PC-9 (cell line): Measurements from ENCODE around the gene TACC3. TPM values are rescaled to one million over a fixed set of nuclear protein-coding genes. Genes with fewer than 3 reads are reported as not detected.

Source experiments
- BruUV-seq: library from RNA; stranded (reverse); fragments of 400-500 nt; replicated peaks from 2 replicates; lab custom pipeline; 2021; lab: Mats Ljungman, UMichigan
- CTCF ChIA-PET: fragments of 300-600 bp; sonication (Branson Sonifier 250); formaldehyde crosslinking; loops from one replicate; lab custom pipeline; 2022; ENCODE audit warnings: antibody characterized with exemption; lab: Charles Lee
- POLR2A ChIA-PET: fragments of 300-600 bp; sonication (Branson Sonifier 250); formaldehyde crosslinking; loops from one replicate; lab custom pipeline; 2022; ENCODE audit warnings: antibody characterized with exemption; ENCODE audit not compliant: unreplicated experiment; lab: Charles Lee
- DNase-seq, 2 experiments: peaks; one replicate each; pipeline versions ENCODE4 v3.0.0 to v3.0.0-alpha.2; 2015 to 2022; ENCODE audit warnings: mixed read lengths in 1 of 2
- H2AFZ ChIP-seq: fragments of 200-600 bp; sonication (generic); 2 replicates; pipeline ENCODE4 v1.8.1; 2017; ENCODE audit warnings: antibody characterized with exemption
- H3F3A ChIP-seq: fragments of 200-600 bp; sonication (generic); 2 replicates; pipeline ENCODE4 v1.8.1; 2017; ENCODE audit warnings: antibody characterized with exemption, mild to moderate bottlenecking, low read depth; ENCODE audit not compliant: insufficient read depth
- H3K27ac ChIP-seq: fragments of 200-600 bp; sonication (generic); 2 replicates; pipeline ENCODE4 v1.6.1; 2016; ENCODE audit warnings: mixed run types
- H3K27me3 ChIP-seq: fragments of 200-600 bp; sonication (generic); 2 replicates; pipeline ENCODE4 v1.6.1; 2016; ENCODE audit warnings: low read depth, mixed run types; ENCODE audit not compliant: insufficient read depth
- H3K36me3 ChIP-seq: fragments of 200-600 bp; sonication (generic); 2 replicates; pipeline ENCODE4 v1.6.1; 2016; ENCODE audit warnings: low read depth, mixed run types
- H3K4me1 ChIP-seq: fragments of 200-600 bp; sonication (generic); replicated peaks from 2 replicates; pipeline ENCODE4 v1.6.1; 2016; ENCODE audit warnings: mixed run types; ENCODE audit not compliant: insufficient read depth
- H3K4me2 ChIP-seq: fragments of 200-600 bp; sonication (generic); 2 replicates; pipeline ENCODE4 v1.6.1; 2017; ENCODE audit warnings: mixed run types
- H3K4me3 ChIP-seq: fragments of 200-600 bp; sonication (generic); 2 replicates; pipeline ENCODE4 v1.6.1; 2016; ENCODE audit warnings: mixed run types
- H3K79me2 ChIP-seq: fragments of 200-600 bp; sonication (generic); 2 replicates; pipeline ENCODE4 v1.6.1; 2017; ENCODE audit warnings: low read depth, mixed run types
- H3K9me2 ChIP-seq: fragments of 200-600 bp; sonication (generic); 2 replicates; pipeline ENCODE4 v1.8.1; 2017; ENCODE audit warnings: mild to moderate bottlenecking; ENCODE audit not compliant: insufficient read depth
- H3K9me3 ChIP-seq: fragments of 200-600 bp; sonication (generic); 2 replicates; pipeline ENCODE4 v1.8.1; 2016; ENCODE audit warnings: low read depth; ENCODE audit not compliant: insufficient read depth
- H4K20me1 ChIP-seq: fragments of 200-600 bp; sonication (generic); 2 replicates; pipeline ENCODE4 v1.8.1; 2017; ENCODE audit not compliant: insufficient read depth
- CTCF ChIP-seq: fragments of 200-600 bp; sonication (generic); conservative IDR thresholded peaks from 2 replicates; pipeline ENCODE4 v1.6.1; 2017; ENCODE audit warnings: mixed run types, antibody characterized with exemption, mild to moderate bottlenecking, moderate library complexity
- EZH2 ChIP-seq: fragments of 200-600 bp; sonication (generic); IDR thresholded peaks from 2 replicates; pipeline ENCODE4 v1.8.0; 2017; ENCODE audit warnings: antibody characterized with exemption, low read depth
- intact Hi-C: fragments of 100-400 bp; cut with micrococcal nuclease; formaldehyde crosslinking; loops from one replicate; pipeline ENCODE4 v1.10.0; 2022; ENCODE audit not compliant: unreplicated experiment
- total RNA-seq: library from RNA; stranded (reverse); gene quantifications from 2 replicates; pipeline ENCODE4 v1.2.3, GENCODE V29; 2021

TACC3 gene
- total RNA-seq, 1 experiment from 2014 or later, result 134 TPM

DNA sequence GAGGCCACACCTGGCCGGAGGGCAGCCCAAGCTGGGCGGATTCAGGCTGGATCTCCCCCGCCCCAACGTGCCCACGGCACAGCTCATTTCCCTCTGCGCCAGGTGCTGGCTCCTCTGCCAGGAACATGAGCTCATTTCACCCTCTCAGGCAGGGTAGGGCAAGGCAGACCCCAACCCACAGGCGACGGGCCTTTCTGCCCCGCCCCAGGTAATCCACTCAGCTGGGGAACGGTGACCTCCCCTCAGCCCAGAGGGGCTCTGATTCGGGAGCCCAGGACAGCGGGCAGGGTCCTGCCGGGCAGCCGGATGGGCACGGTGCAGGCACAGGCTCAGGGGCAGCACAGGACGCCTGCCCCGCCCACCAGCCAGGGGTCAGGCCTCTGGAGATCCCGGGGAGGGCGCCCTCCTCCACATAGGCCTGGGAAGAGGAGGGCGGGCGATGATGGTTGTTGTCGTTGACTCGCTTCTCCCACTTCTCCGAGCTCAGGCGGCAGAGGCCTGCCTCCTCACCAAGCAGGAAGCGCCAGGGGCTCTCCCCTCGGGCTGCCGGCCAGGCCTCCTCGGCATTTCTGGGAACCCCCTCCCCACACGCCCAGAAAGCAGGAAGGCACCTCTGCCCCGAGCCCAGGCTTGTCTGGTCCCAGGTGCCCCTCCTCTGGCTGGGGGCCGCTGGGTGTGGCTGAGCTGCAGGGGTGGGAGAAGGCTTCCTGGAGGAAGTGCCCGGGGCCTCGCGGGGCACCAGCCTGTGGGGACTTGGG, 31.1 kb downstream of the TACC3 start:
- Histone ChIP-seq H3K4me1 (no peaks in the 10 kb centered on the region), H3F3A (peaks cover under 1% of the 10 kb centered on the region; the same call in 1 of the 2 replicates), H3K9me2 (no peaks in the 10 kb centered on the region), H3K4me3 (no peak overlapping the region), H3K4me2 (no peak overlapping the region), H2AFZ (no peak overlapping the region), H3K36me3 (no peaks in the 10 kb centered on the region), H3K27ac (no peak overlapping the region), H3K27me3 (no peaks in the 10 kb centered on the region), H4K20me1 (no peaks in the 10 kb centered on the region; the same call in 1 of the 2 replicates), H3K9me3 (no peaks in the 10 kb centered on the region), H3K79me2 (no peaks in the 10 kb centered on the region)
- intact Hi-C loops, result loop anchor here (1.0 to 5.0 kb wide), 2 partner anchors 40 to 58 kb away; partner anchors contain the start of gene FGFR3
- ChIA-PET CTCF (interaction anchor here (0.5 to 0.6 kb wide), 2 partner anchors 43 to 882 kb away, joined by 3 to 4 read pairs; no protein-coding TSS in a partner anchor), POLR2A (no interaction called here)
- peak in 1 of 2 experiments; percentile 54 for DNase-seq
- TF ChIP-seq EZH2, result no peak
- no peak for TF ChIP-seq CTCF
- no TSS peak for BruUV-seq

DNA sequence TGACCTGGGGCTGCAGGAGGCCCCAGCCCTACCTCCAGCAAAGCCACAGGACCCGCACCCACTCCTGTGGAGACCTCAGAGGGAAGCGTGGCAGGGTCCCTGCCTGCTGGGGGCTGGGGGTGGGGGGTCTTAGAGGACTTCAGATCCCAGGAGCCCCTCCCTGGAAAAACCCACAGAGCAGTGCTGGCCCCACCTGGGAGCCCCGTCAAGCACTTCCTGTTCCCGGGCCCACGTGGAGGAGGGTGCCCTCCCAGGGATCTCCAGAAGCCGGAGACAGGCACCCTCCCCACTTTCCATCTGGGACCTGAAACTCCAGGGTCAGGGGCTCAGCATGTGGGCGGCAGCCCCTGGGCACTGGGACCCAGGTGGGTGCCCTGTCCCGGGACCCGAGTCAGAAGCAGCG, 32.0 kb downstream of the TACC3 start:
- no peaks in the 10 kb centered on the region for H3K27me3 ChIP-seq
- TF ChIP-seq CTCF (no peak), EZH2 (no peak)
- no peak for DNase-seq
- no peak overlapping the region for H3K27ac ChIP-seq
- peaks cover 3% of the 10 kb centered on the region; the same call in 1 of the 2 replicates for H3F3A ChIP-seq
- H3K79me2 ChIP-seq, result no peaks in the 10 kb centered on the region
- no peak overlapping the region for H3K4me3 ChIP-seq
- BruUV-seq, result no TSS peak
- ChIA-PET CTCF (no interaction called here), POLR2A (no interaction called here)
- no peak overlapping the region for H2AFZ ChIP-seq
- no peaks in the 10 kb centered on the region for H4K20me1 ChIP-seq
- no peaks in the 10 kb centered on the region for H3K9me3 ChIP-seq
- intact Hi-C loops, result loop anchor here (5.0 kb wide), 1 partner anchor 39 kb away; the partner anchor contains the start of gene FGFR3
- no peaks in the 10 kb centered on the region for H3K36me3 ChIP-seq
- no peak overlapping the region for H3K4me2 ChIP-seq
- H3K9me2 ChIP-seq, result no peaks in the 10 kb centered on the region
- no peaks in the 10 kb centered on the region for H3K4me1 ChIP-seq

DNA sequence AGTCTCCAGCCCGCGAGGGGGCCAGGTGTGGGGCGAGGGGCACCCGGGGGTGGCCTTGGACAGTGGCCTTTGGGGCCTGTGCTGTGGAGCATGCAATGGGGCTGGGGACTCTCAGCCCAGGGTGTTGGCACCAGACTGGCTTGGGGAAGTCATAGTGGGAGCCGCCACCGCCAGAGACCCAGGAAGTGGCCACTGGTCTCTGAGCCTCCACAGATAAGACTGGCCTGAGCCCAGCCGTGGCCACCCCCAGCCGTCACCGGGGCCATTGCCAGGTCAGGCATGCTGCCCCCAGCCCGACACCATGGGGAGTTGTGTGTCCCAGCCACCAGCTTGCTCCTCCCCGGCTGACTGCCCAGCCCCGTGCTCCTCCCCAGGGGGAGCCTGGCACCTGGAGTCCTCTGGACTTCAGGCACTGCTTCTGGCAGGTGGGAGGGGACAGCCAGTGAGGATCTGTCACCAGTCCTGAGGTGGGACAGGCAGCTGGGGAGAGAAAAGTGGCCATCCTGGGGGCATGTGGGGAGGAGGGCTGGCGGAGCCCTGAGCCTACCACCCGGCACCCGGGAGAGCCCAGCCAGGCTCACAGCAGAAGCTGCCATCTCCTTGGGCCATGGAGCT, 32.5 kb downstream of the TACC3 start:
- no peaks in the 10 kb centered on the region for H3K79me2 ChIP-seq
- intact Hi-C loops, result loop anchor here (5.0 kb wide), 1 partner anchor 38 kb away; the partner anchor contains the start of gene FGFR3
- no peak overlapping the region for H3K4me3 ChIP-seq
- TF ChIP-seq CTCF (no peak), EZH2 (no peak)
- no peaks in the 10 kb centered on the region for H3K27me3 ChIP-seq
- no peak for DNase-seq
- no TSS peak for BruUV-seq
- no peak overlapping the region for H3K27ac ChIP-seq
- H3F3A ChIP-seq, result peaks cover 3% of the 10 kb centered on the region; the same call in 1 of the 2 replicates
- H3K9me2 ChIP-seq, result no peaks in the 10 kb centered on the region
- no peak overlapping the region for H2AFZ ChIP-seq
- ChIA-PET POLR2A (no interaction called here), CTCF (no interaction called here)
- no peaks in the 10 kb centered on the region for H3K9me3 ChIP-seq
- no peaks in the 10 kb centered on the region for H3K36me3 ChIP-seq
- H3K4me1 ChIP-seq, result no peaks in the 10 kb centered on the region
- H4K20me1 ChIP-seq, result no peaks in the 10 kb centered on the region
- no peak overlapping the region for H3K4me2 ChIP-seq
